T-cell (primary cell): Measurements from ENCODE around the gene PKD1L1. TPM values are rescaled to one million over a fixed set of nuclear protein-coding genes. Genes with fewer than 3 reads are reported as not detected.

Source experiments
- ATAC-seq, 4 experiments: fragments of 200-7000 bp in 3 of 4; fragments of 150-1000 bp in 1 of 4; cut with Tn5 transposase; replicated peaks in 1 of 4; 1 replicate in 3 of 4; 2 replicates in 1 of 4; pipeline ENCODE4 v1.10.0; 2021; ENCODE audit warnings: moderate library complexity in 3 of 4, mild to moderate bottlenecking in 2 of 4, moderate number of reproducible peaks in 1 of 4
- CTCF ChIA-PET, 2 donors: fragments of 300-600 bp; sonication (Branson Sonifier 250); formaldehyde crosslinking; loops; one replicate each; lab custom pipeline; 2022; ENCODE audit warnings: antibody characterized with exemption in 2 of 2; lab: Charles Lee
- POLR2A ChIA-PET, 2 donors: fragments of 300-600 bp; sonication (Branson Sonifier 250); formaldehyde crosslinking; loops; one replicate each; lab custom pipeline; 2022; ENCODE audit warnings: antibody characterized with exemption in 2 of 2; lab: Charles Lee
- DNase-seq, 35 experiments: peaks; one replicate each; pipeline versions ENCODE4 v3.0.0 to v3.0.0-alpha.2; 2013 to 2023
- H3K27ac ChIP-seq: one replicate; pipeline ENCODE4 v1.5.1; 2013; ENCODE audit warnings: low read length
- H3K27me3 ChIP-seq, 2 experiments: replicated peaks in 1 of 2; 1 replicate in 1 of 2; 2 replicates in 1 of 2; pipeline versions ENCODE4 v1.6.1 to v1.7.0; 2013; ENCODE audit warnings: low read length in 1 of 2, mixed read lengths in 1 of 2; ENCODE audit not compliant: control insufficient read depth in 2 of 2, insufficient read depth in 2 of 2; ENCODE audit errors: extremely low read depth in 1 of 2
- H3K36me3 ChIP-seq, 2 donors: 1 replicate in 1 of 2; 2 replicates in 1 of 2; pipeline versions ENCODE4 v1.6.1 to v1.7.0; 2013; ENCODE audit warnings: low read length in 1 of 2; ENCODE audit not compliant: control insufficient read depth in 2 of 2, insufficient read depth in 1 of 2; ENCODE audit errors: extremely low read depth in 1 of 2
- H3K4me1 ChIP-seq, 2 experiments: 1 replicate in 1 of 2; 2 replicates in 1 of 2; pipeline versions ENCODE4 v1.6.1 to v1.7.0; 2013; ENCODE audit warnings: low read length in 2 of 2, mixed read lengths in 1 of 2; ENCODE audit not compliant: insufficient read depth in 2 of 2, control insufficient read depth in 1 of 2; ENCODE audit errors: extremely low read depth in 1 of 2
- H3K4me3 ChIP-seq, 2 donors: 1 replicate in 1 of 2; 2 replicates in 1 of 2; pipeline versions ENCODE4 v1.5.1 to v1.7.0; 2013; ENCODE audit warnings: mild to moderate bottlenecking in 2 of 2, low read length in 1 of 2, moderate library complexity in 1 of 2; ENCODE audit not compliant: control insufficient read depth in 1 of 2; ENCODE audit errors: extremely low read depth in 1 of 2
- H3K9me3 ChIP-seq: 2 replicates; pipeline ENCODE4 v1.7.0; 2013
- H3K27ac Mint-ChIP-seq, 2 donors: one replicate each; pipeline ENCODE4 v1.8.0; 2020 to 2021; ENCODE audit warnings: mild to moderate bottlenecking in 2 of 2, mixed read lengths in 2 of 2
- H3K27me3 Mint-ChIP-seq, 2 donors: one replicate each; pipeline ENCODE4 v1.8.0; 2021 to 2022; ENCODE audit warnings: mixed read lengths in 2 of 2
- H3K36me3 Mint-ChIP-seq: one replicate; pipeline ENCODE4 v1.8.0; 2021; ENCODE audit warnings: mixed read lengths
- H3K4me1 Mint-ChIP-seq, 3 donors: one replicate each; pipeline ENCODE4 v1.8.0; 2020 to 2022; ENCODE audit warnings: mixed read lengths in 3 of 3, mild to moderate bottlenecking in 1 of 3
- H3K4me3 Mint-ChIP-seq, 3 donors: one replicate each; pipeline ENCODE4 v1.8.0; 2020 to 2022; ENCODE audit warnings: mild to moderate bottlenecking in 3 of 3, mixed read lengths in 3 of 3, moderate library complexity in 3 of 3
- H3K9me3 Mint-ChIP-seq, 3 donors: one replicate each; pipeline ENCODE4 v1.8.0; 2020 to 2022; ENCODE audit warnings: mixed read lengths in 3 of 3
- WGBS: methylation state at CpG from one replicate; pipeline ENCODE4 v1.1.5; 2013; ENCODE audit warnings: missing lambda C conversion rate; ENCODE audit not compliant: insufficient coverage; 5-methylcytosine and 5-hydroxymethylcytosine counted together
- total RNA-seq, 35 experiments: library from RNA in 6 of 35; stranded (reverse) in 6 of 35; fragments of 120-200 nt in 1 of 35; gene quantifications; one replicate each; pipeline versions ENCODE4 v1.2.1 to v1.2.4 and lab custom pipeline; 2013 to 2026

The PKD1L1 gene
- total RNA-seq, 5 donors from 2014 or later (not counting 1 experiment from before 2014, with no cell fraction given), result 0.30 to 0.76 (median 0.38) TPM

GRCh38 chr7:47905076-47905920 lies 43.0 kb downstream of the PKD1L1 start:
- no peak overlapping the region for H3K27ac ChIP-seq
- 92% methylated on average over 4 of the region's 10 CpGs for WGBS
- Mint-ChIP-seq H3K9me3 (no peaks in the 10 kb centered on the region), H3K36me3 (no peaks in the 10 kb centered on the region), H3K4me3 (no peak overlapping the region), H3K27ac (no peak overlapping the region), H3K4me1 (no peaks in the 10 kb centered on the region), H3K27me3 (no peaks in the 10 kb centered on the region)
- ChIA-PET CTCF (no interaction called here), POLR2A (no interaction called here)
- DNase-seq, result no peak
- no peaks in the 10 kb centered on the region for H3K27me3 ChIP-seq
- H3K4me3 ChIP-seq, result no peak overlapping the region
- no peaks in the 10 kb centered on the region for H3K9me3 ChIP-seq
- H3K36me3 ChIP-seq, result no peaks in the 10 kb centered on the region
- H3K4me1 ChIP-seq, result no peaks in the 10 kb centered on the region
- no peak for ATAC-seq

- Histone ChIP-seq H3K36me3 (no peaks in the 10 kb centered on the region), H3K27ac (no peak overlapping the region), H3K27me3 (peaks cover 0 to 3% of the 10 kb centered on the region in 2 experiments), H3K9me3 (no peaks in the 10 kb centered on the region), H3K4me1 (no peaks in the 10 kb centered on the region), H3K4me3 (no peak overlapping the region)
- no peak for DNase-seq
- POLR2A ChIA-PET, result no interaction called here
- Mint-ChIP-seq H3K4me3 (no peak overlapping the region), H3K27me3 (no peaks in the 10 kb centered on the region), H3K27ac (no peak overlapping the region), H3K4me1 (no peaks in the 10 kb centered on the region), H3K9me3 (no peaks in the 10 kb centered on the region), H3K36me3 (peaks cover 2% of the 10 kb centered on the region)
- no peak for ATAC-seq
- WGBS, result no CpG with 5 or more reads among the region's 4 CpGs
- CTCF ChIA-PET, result no interaction called here
Observed at GRCh38 chr7:47902013-47902412, 46.3 kb downstream of the PKD1L1 start.

- Histone ChIP-seq H3K27me3 (peaks cover 0 to 3% of the 10 kb centered on the region in 2 experiments), H3K9me3 (no peaks in the 10 kb centered on the region), H3K4me3 (no peak overlapping the region), H3K27ac (no peak overlapping the region), H3K4me1 (no peaks in the 10 kb centered on the region), H3K36me3 (no peaks in the 10 kb centered on the region)
- peaks cover 2% of the 10 kb centered on the region for H3K36me3 Mint-ChIP-seq
- H3K9me3 Mint-ChIP-seq, result no peaks in the 10 kb centered on the region
- DNase-seq (no peak), ATAC-seq (no peak)
- peaks cover 0 to 4% of the 10 kb centered on the region in 2 donors for H3K27me3 Mint-ChIP-seq
- WGBS, result 89% methylated on average over 10 of the region's 11 CpGs
- no peak overlapping the region for H3K27ac Mint-ChIP-seq
- no peak overlapping the region for H3K4me3 Mint-ChIP-seq
- H3K4me1 Mint-ChIP-seq, result no peaks in the 10 kb centered on the region
- POLR2A ChIA-PET, result no interaction called here
- CTCF ChIA-PET, result no interaction called here
Observed at GRCh38 chr7:47901542-47901941, 46.7 kb downstream of the PKD1L1 start.

- peaks cover 0 to 6% of the 10 kb centered on the region in 2 donors for H3K27me3 Mint-ChIP-seq
- Histone ChIP-seq H3K9me3 (no peaks in the 10 kb centered on the region), H3K4me1 (no peaks in the 10 kb centered on the region), H3K27me3 (peaks cover 0 to 3% of the 10 kb centered on the region in 2 experiments), H3K27ac (no peak overlapping the region), H3K4me3 (no peak overlapping the region), H3K36me3 (no peaks in the 10 kb centered on the region)
- 68% methylated on average over 2 of the region's 4 CpGs for WGBS
- no peaks in the 10 kb centered on the region for H3K9me3 Mint-ChIP-seq
- ATAC-seq, result no peak
- H3K4me1 Mint-ChIP-seq, result peaks cover 0 to 2% (median 0%) of the 10 kb centered on the region in 3 donors
- CTCF ChIA-PET, result no interaction called here
- peaks cover 2% of the 10 kb centered on the region for H3K36me3 Mint-ChIP-seq
- no peak overlapping the region for H3K4me3 Mint-ChIP-seq
- H3K27ac Mint-ChIP-seq, result no peak overlapping the region
- POLR2A ChIA-PET, result no interaction called here
- DNase-seq, result no peak
Observed at GRCh38 chr7:47897831-47898230, 50.4 kb downstream of the PKD1L1 start.

- no peak overlapping the region for H3K4me3 Mint-ChIP-seq
- Histone ChIP-seq H3K27me3 (peaks cover 0 to 3% of the 10 kb centered on the region in 2 experiments), H3K27ac (no peak overlapping the region), H3K36me3 (no peaks in the 10 kb centered on the region), H3K9me3 (no peaks in the 10 kb centered on the region), H3K4me3 (no peak overlapping the region), H3K4me1 (no peaks in the 10 kb centered on the region)
- H3K27me3 Mint-ChIP-seq, result peaks cover 0 to 6% of the 10 kb centered on the region in 2 donors
- DNase-seq (no peak), ATAC-seq (no peak)
- no peaks in the 10 kb centered on the region for H3K9me3 Mint-ChIP-seq
- ChIA-PET CTCF (no interaction called here), POLR2A (no interaction called here)
- 74% methylated on average over 8 of the region's 9 CpGs for WGBS
- H3K4me1 Mint-ChIP-seq, result peaks cover 0 to 2% (median 0%) of the 10 kb centered on the region in 3 donors
- H3K27ac Mint-ChIP-seq, result no peak overlapping the region
- peaks cover 2% of the 10 kb centered on the region for H3K36me3 Mint-ChIP-seq
Observed at GRCh38 chr7:47896809-47897423, 51.4 kb downstream of the PKD1L1 start.

- no peaks in the 10 kb centered on the region for H3K9me3 ChIP-seq
- H3K4me3 Mint-ChIP-seq, result no peak overlapping the region
- H3K27me3 ChIP-seq, result peaks cover 0 to 11% of the 10 kb centered on the region in 2 experiments
- no CpG with 5 or more reads among the region's 2 CpGs for WGBS
- H3K36me3 ChIP-seq, result no peaks in the 10 kb centered on the region
- H3K27me3 Mint-ChIP-seq, result peaks cover 0 to 6% of the 10 kb centered on the region in 2 donors
- H3K27ac Mint-ChIP-seq, result no peak overlapping the region
- ATAC-seq (no peak), DNase-seq (no peak)
- H3K27ac ChIP-seq, result no peak overlapping the region
- peaks cover 0 to 2% (median 0%) of the 10 kb centered on the region in 3 donors for H3K4me1 Mint-ChIP-seq
- H3K4me3 ChIP-seq, result no peak overlapping the region
- no peaks in the 10 kb centered on the region for H3K4me1 ChIP-seq
- no peaks in the 10 kb centered on the region for H3K9me3 Mint-ChIP-seq
- ChIA-PET CTCF (no interaction called here), POLR2A (no interaction called here)
- peaks cover 6% of the 10 kb centered on the region for H3K36me3 Mint-ChIP-seq
Observed at GRCh38 chr7:47895026-47895425, 53.2 kb downstream of the PKD1L1 start.
